HepG2 (cell line): Measurements from ENCODE around the gene CCM2. TPM values are rescaled to one million over a fixed set of nuclear protein-coding genes. Genes with fewer than 3 reads are reported as not detected.

Experiments
- ARID3A ChIP-seq: IDR thresholded peaks from 2 replicates; pipeline ENCODE4 v1.6.1; 2012; ENCODE audit warnings: low read depth, low read length, improper control_type of control experiment
- HOMEZ ChIP-seq: IDR thresholded peaks from 2 replicates; pipeline ENCODE4 v1.6.1; 2016; ENCODE audit warnings: low read depth
- IRF2 ChIP-seq: IDR thresholded peaks from 2 replicates; pipeline ENCODE4 v1.6.1; 2018; ENCODE audit warnings: missing genetic modification reagents, missing compliant biosample characterization
- JDP2 ChIP-seq: sonication (generic); formaldehyde crosslinking; IDR thresholded peaks from 2 replicates; pipeline ENCODE4 v1.8.1; 2022; ENCODE audit warnings: missing genetic modification reagents, borderline replicate concordance
- KDM3A ChIP-seq: IDR thresholded peaks from 2 replicates; pipeline ENCODE4 v1.6.1; 2018; ENCODE audit warnings: low read depth, missing compliant biosample characterization
- MIER2 ChIP-seq: IDR thresholded peaks from 2 replicates; pipeline ENCODE4 v1.6.1; 2016; ENCODE audit warnings: missing biosample characterization, missing genetic modification reagents
- MLXIP ChIP-seq: sonication (generic); formaldehyde crosslinking; IDR thresholded peaks from 2 replicates; pipeline ENCODE4 v1.9.0; 2021; ENCODE audit warnings: missing genetic modification reagents, borderline replicate concordance
- PLSCR1 ChIP-seq: sonication (generic); formaldehyde crosslinking; IDR thresholded peaks from 2 replicates; pipeline ENCODE4 v1.5.0; 2020; ENCODE audit warnings: missing genetic modification reagents, mild to moderate bottlenecking, borderline replicate concordance
- POLR2AphosphoS5 ChIP-seq: IDR thresholded peaks from 2 replicates; pipeline ENCODE4 v1.6.1; 2012; ENCODE audit warnings: low read depth, low read length
- TAF1 ChIP-seq: sonication (generic); formaldehyde crosslinking; IDR thresholded peaks from 2 replicates; pipeline ENCODE4 v1.4.0; 2020; ENCODE audit warnings: missing genetic modification reagents
- TARDBP ChIP-seq: sonication (generic); formaldehyde crosslinking; IDR thresholded peaks from 2 replicates; pipeline ENCODE4 v1.8.0; 2022; ENCODE audit warnings: mild to moderate bottlenecking, missing genetic modification reagents
- YY1 ChIP-seq: IDR thresholded peaks from 2 replicates; pipeline ENCODE4 v1.6.1; 2011; ENCODE audit warnings: low read length, low read depth, moderate library complexity, mild to moderate bottlenecking; ENCODE audit not compliant: insufficient read depth, insufficient replicate concordance
- ZBTB44 ChIP-seq: sonication (generic); formaldehyde crosslinking; IDR thresholded peaks from 2 replicates; pipeline ENCODE4 v1.4.0; 2020; ENCODE audit warnings: missing genetic modification reagents
- ZFP37 ChIP-seq: sonication (generic); formaldehyde crosslinking; IDR thresholded peaks from 2 replicates; pipeline ENCODE4 v1.4.0; 2020; ENCODE audit warnings: missing genetic modification reagents, borderline replicate concordance
- ZFP62 ChIP-seq: sonication (generic); formaldehyde crosslinking; IDR thresholded peaks from 2 replicates; pipeline ENCODE4 v1.4.0; 2020; ENCODE audit warnings: missing genetic modification reagents
- ZMYM4 ChIP-seq: sonication (generic); formaldehyde crosslinking; IDR thresholded peaks from 2 replicates; pipeline ENCODE4 v1.8.1; 2023; ENCODE audit warnings: mild to moderate bottlenecking, missing genetic modification reagents
- ZNF879 ChIP-seq: sonication (generic); formaldehyde crosslinking; IDR thresholded peaks from 2 replicates; pipeline ENCODE4 v1.8.1; 2023; ENCODE audit warnings: missing genetic modification reagents
- ZUFSP ChIP-seq: sonication (generic); formaldehyde crosslinking; IDR thresholded peaks from 2 replicates; pipeline ENCODE4 v1.9.0; 2021; ENCODE audit warnings: missing genetic modification reagents, mild to moderate bottlenecking, borderline replicate concordance
- polyA plus RNA-seq, 8 experiments: library from polyadenylated mRNA; depleted of rRNA in 3 of 8; stranded (reverse) in 7 of 8; unstranded in 1 of 8; fragments of >200 nt; fragmentation: Illumina TruSeq in 4 of 8; extraction: Trizol in 4 of 8; gene quantifications; 2 replicates each; pipeline versions ENCODE4 v1.2.1 to v1.2.3, GENCODE V29; 2011 to 2016; ENCODE audit warnings: low read depth in 4 of 8, missing spikeins in 1 of 8, mixed read lengths in 1 of 8; ENCODE audit not compliant: insufficient read depth in 1 of 8
- total RNA-seq, 5 experiments: library from RNA; depleted of rRNA; stranded (reverse); fragments of >200 nt; fragmentation: Illumina TruSeq; extraction: Trizol; gene quantifications; 2 replicates each; pipeline ENCODE4 v1.2.3, GENCODE V29; 2016; ENCODE audit warnings: low read depth in 1 of 5

CCM2 gene
- total and polyA plus RNA-seq, 2 of the 13 experiments (the other 11 are each of a cell fraction or from before 2014, with no cell fraction given) = 13.7 to 15.8 TPM

- no peak for TF ChIP-seq PLSCR1
- TF ChIP-seq MIER2 (CRISPR knock-in tag) = no peak
- TF ChIP-seq ZUFSP (CRISPR knock-in tag) = no peak
- peak; percentile 55; the same call in 1 of the 2 replicates for TF ChIP-seq TARDBP
- TF ChIP-seq JDP2 (CRISPR knock-in tag) = no peak
- peak; percentile 63 for TF ChIP-seq TAF1 (CRISPR knock-in tag)
- no peak for TF ChIP-seq ZFP37 (CRISPR knock-in tag)
- TF ChIP-seq ZBTB44 (CRISPR knock-in tag) = no peak
- TF ChIP-seq IRF2 (CRISPR knock-in tag) = peak; percentile 59; the same call in 1 of the 2 replicates
- TF ChIP-seq HOMEZ = 0 out of 2 replicates have a peak, but pooled peaks have one; percentile 34
- TF ChIP-seq ARID3A = no peak
- peak; percentile 93 for TF ChIP-seq YY1
- 0 out of 2 replicates have a peak, but pooled peaks have one; percentile 50 for TF ChIP-seq ZMYM4 (CRISPR knock-in tag)
- TF ChIP-seq ZNF879 = no peak
- no peak for TF ChIP-seq MLXIP (CRISPR knock-in tag)
- TF ChIP-seq ZFP62 (CRISPR knock-in tag) = no peak
- peak; percentile 75 for TF ChIP-seq POLR2AphosphoS5
- TF ChIP-seq KDM3A (CRISPR knock-in tag) = no peak
Measured at GRCh38 chr7:44999245-45000092, 532 bp upstream of the CCM2 start (continued).
